ENCODE measurements around the gene RHPN2. TPM values are rescaled to one million over a fixed set of nuclear protein-coding genes. Genes with fewer than 3 reads are reported as not detected.
A peak's percentile ranks its signal among the peaks of the same experiment; 100 is the strongest.

The RHPN2 gene
- total and polyA plus RNA-seq, 2 of the 13 experiments (the other 11 are each of a cell fraction or from before 2014, with no cell fraction given), result 20.3 to 48.0 TPM

DNA sequence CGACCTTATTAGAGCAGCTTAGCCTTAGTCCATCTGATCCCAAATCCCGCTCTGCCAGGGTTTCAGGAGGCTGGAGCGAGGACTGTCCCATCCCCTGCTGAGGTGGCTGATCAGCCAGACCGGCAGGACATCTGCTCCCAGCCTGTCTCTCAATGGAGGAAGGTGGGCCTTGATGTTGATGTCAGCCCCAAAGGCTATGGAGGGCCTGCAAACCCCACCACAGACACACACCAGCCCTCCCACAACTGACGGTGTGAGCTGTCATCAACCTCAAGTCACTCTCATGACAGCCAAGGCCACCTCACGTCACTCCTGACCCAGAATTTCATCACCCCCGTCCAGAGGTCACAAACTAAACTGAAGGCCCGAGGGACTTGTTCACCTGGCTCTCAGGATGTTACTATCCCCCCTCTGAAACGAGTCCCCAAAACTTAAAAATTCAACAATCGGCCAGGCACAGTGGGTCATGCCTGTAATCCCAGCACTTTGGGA lies 25.5 kb downstream of the RHPN2 start (continued):
- TF ChIP-seq RERE (CRISPR knock-in tag; IDR thresholded peaks at IDR 0.05; ENCODE audit: low read depth), result no peak
- TF ChIP-seq, protein P1, sequence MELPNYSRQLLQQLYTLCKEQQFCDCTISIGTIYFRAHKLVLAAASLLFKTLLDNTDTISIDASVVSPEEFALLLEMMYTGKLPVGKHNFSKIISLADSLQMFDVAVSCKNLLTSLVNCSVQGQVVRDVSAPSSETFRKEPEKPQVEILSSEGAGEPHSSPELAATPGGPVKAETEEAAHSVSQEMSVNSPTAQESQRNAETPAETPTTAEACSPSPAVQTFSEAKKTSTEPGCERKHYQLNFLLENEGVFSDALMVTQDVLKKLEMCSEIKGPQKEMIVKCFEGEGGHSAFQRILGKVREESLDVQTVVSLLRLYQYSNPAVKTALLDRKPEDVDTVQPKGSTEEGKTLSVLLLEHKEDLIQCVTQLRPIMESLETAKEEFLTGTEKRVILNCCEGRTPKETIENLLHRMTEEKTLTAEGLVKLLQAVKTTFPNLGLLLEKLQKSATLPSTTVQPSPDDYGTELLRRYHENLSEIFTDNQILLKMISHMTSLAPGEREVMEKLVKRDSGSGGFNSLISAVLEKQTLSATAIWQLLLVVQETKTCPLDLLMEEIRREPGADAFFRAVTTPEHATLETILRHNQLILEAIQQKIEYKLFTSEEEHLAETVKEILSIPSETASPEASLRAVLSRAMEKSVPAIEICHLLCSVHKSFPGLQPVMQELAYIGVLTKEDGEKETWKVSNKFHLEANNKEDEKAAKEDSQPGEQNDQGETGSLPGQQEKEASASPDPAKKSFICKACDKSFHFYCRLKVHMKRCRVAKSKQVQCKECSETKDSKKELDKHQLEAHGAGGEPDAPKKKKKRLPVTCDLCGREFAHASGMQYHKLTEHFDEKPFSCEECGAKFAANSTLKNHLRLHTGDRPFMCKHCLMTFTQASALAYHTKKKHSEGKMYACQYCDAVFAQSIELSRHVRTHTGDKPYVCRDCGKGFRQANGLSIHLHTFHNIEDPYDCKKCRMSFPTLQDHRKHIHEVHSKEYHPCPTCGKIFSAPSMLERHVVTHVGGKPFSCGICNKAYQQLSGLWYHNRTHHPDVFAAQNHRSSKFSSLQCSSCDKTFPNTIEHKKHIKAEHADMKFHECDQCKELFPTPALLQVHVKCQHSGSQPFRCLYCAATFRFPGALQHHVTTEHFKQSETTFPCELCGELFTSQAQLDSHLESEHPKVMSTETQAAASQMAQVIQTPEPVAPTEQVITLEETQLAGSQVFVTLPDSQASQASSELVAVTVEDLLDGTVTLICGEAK (IDR thresholded peaks at IDR 0.05), result no peak
- TF ChIP-seq, protein P1 (CRISPR knock-in tag; IDR thresholded peaks at IDR 0.05), result peak; percentile 45; the same call in 1 of the 2 replicates
- TF ChIP-seq ZNF432 (CRISPR knock-in tag; IDR thresholded peaks at IDR 0.05; ENCODE audit: borderline replicate concordance), result no peak
- TF ChIP-seq ZBTB25 (CRISPR knock-in tag; IDR thresholded peaks at IDR 0.05), result 0 out of 2 replicates have a peak, but pooled peaks have one; percentile 33
- peak; percentile 52 for TF ChIP-seq JUND (CRISPR knock-in tag; IDR thresholded peaks at IDR 0.05)
- peak; percentile 57 for TF ChIP-seq ATF7 (IDR thresholded peaks at IDR 0.05)
- TF ChIP-seq ATF7 (CRISPR knock-in tag; IDR thresholded peaks at IDR 0.05), result peak; percentile 73; the same call in 1 of the 2 replicates
- peak; percentile 37; the same call in 1 of the 2 replicates for TF ChIP-seq ELF3 (CRISPR knock-in tag; IDR thresholded peaks at IDR 0.05)
- TF ChIP-seq MEIS2 (CRISPR knock-in tag; IDR thresholded peaks at IDR 0.05), result peak; percentile 87; the same call in 1 of the 2 replicates

All from HepG2 (cell line).